Spleen (tissue), 11 donors: ENCODE results near the gene PTPRN2. TPM values are rescaled to one million over a fixed set of nuclear protein-coding genes. Genes with fewer than 3 reads are reported as not detected.
"Not testable (repeated sequence)": the region's sequence is repeated elsewhere in the genome, so short reads cannot be mapped to it uniquely, and the experiment has no call there.

Experiments
- DNase-seq: peaks from one replicate; pipeline ENCODE4 v3.0.0-alpha.2; 2020
- H3K27ac ChIP-seq, 8 donors: fragments of 200-600 bp; sonication (generic) in 7 of 8; 1 replicate in 4 of 8; 2 replicates in 4 of 8; pipeline versions ENCODE4 v1.5.0 to v1.8.0; 2016 to 2021; ENCODE audit warnings: inconsistent platforms in 4 of 8, mild to moderate bottlenecking in 4 of 8, moderate library complexity in 1 of 8
- H3K27me3 ChIP-seq, 7 donors: fragments of 200-600 bp; sonication (generic) in 6 of 7; replicated peaks in 1 of 7; 1 replicate in 4 of 7; 2 replicates in 3 of 7; pipeline versions ENCODE4 v1.5.0 to v1.8.0; 2016 to 2021; ENCODE audit warnings: inconsistent platforms in 3 of 7, mild to moderate bottlenecking in 1 of 7
- H3K36me3 ChIP-seq, 6 donors: fragments of 200-600 bp; sonication (generic) in 5 of 6; 1 replicate in 4 of 6; 2 replicates in 2 of 6; pipeline versions ENCODE4 v1.5.0 to v1.8.0; 2016 to 2021; ENCODE audit warnings: inconsistent platforms in 2 of 6
- H3K4me1 ChIP-seq, 6 donors: fragments of 200-600 bp; sonication (generic) in 5 of 6; 1 replicate in 3 of 6; 2 replicates in 3 of 6; pipeline versions ENCODE4 v1.5.0 to v1.8.0; 2016 to 2021; ENCODE audit warnings: inconsistent platforms in 3 of 6
- H3K4me3 ChIP-seq, 8 donors: fragments of 200-600 bp; sonication (generic) in 7 of 8; 1 replicate in 4 of 8; 2 replicates in 4 of 8; pipeline versions ENCODE4 v1.5.0 to v1.8.0; 2016 to 2021; ENCODE audit warnings: inconsistent platforms in 4 of 8, mild to moderate bottlenecking in 4 of 8, moderate library complexity in 2 of 8
- H3K9me3 ChIP-seq, 8 donors: fragments of 200-600 bp; sonication (generic) in 7 of 8; 1 replicate in 4 of 8; 2 replicates in 4 of 8; pipeline versions ENCODE4 v1.5.0 to v1.8.0; 2016 to 2021; ENCODE audit warnings: inconsistent platforms in 4 of 8
- CTCF ChIP-seq, 11 experiments: fragments of 200-600 bp in 7 of 11; fragments of 450-650 bp in 4 of 11; sonication (generic) in 4 of 11; IDR thresholded peaks in 8 of 11; conservative IDR thresholded peaks in 3 of 11; 1 replicate in 7 of 11; 2 replicates in 4 of 11; pipeline versions ENCODE4 v1.4.0 to v1.8.0; 2016 to 2021; ENCODE audit warnings: antibody characterized with exemption in 11 of 11, inconsistent platforms in 4 of 11, mild to moderate bottlenecking in 1 of 11
- POLR2A ChIP-seq, 3 donors: fragments of 450-650 bp; IDR thresholded peaks; one replicate each; pipeline ENCODE4 v1.5.1; 2017; ENCODE audit warnings: antibody characterized with exemption in 3 of 3, mild to moderate bottlenecking in 1 of 3
- POLR2AphosphoS5 ChIP-seq, 3 donors: sonication (generic); formaldehyde crosslinking; IDR thresholded peaks; one replicate each; pipeline ENCODE4 v1.5.1; 2017; ENCODE audit warnings: antibody characterized with exemption in 3 of 3
- WGBS, 5 donors: extraction: QIAGEN DNeasy Blood & Tissue Kit in 3 of 5; methylation state at CpG; one replicate each; pipeline versions ENCODE4 v1.1.5 to v1.1.7; 2013 to 2018; 5-methylcytosine and 5-hydroxymethylcytosine counted together
- intact Hi-C: fragments of 100-400 bp; cut with DNase I; formaldehyde crosslinking; loops from one replicate; pipeline ENCODE4 v1.15.0; 2023; ENCODE audit warnings: low total_unique reads
- polyA plus RNA-seq, 3 donors: library from polyadenylated mRNA; stranded (reverse); fragments of 200-250 nt; gene quantifications; one replicate each; pipeline ENCODE4 v1.2.1, GENCODE V29; 2013
- total RNA-seq, 7 donors: library from RNA; depleted of rRNA in 3 of 7; stranded (reverse); fragments of >200 nt in 3 of 7; fragmentation: NEBNext Ultra II Directional in 4 of 7; extraction: Animal tissue kit (Norgen Biotek cat#: 25700) in 4 of 7; gene quantifications; one replicate each; pipeline versions ENCODE4 v1.1.0 to v1.2.1, GENCODE V29; 2016 to 2021
- donor health status: healthy with polysubstance abuse.
- donor health status: DM: no; HTN: no; CAD: no; lungs with moderate emphysema.
- donor health status: DM: no; HTN: no; CAD: no.
- donor health status: Bipolar disorder and iron deficiency.
- donor health status: healthy.
- donor health status: DM: no; HTN: no; CAD: no.
- donor health status: DM: yes; HTN: yes; CAD: no.

Gene PTPRN2
- total and polyA plus RNA-seq, 10 donors, result 7.0 to 22.8 (median 16.8) TPM

- H3K9me3 ChIP-seq, result peaks cover 0 to 28% (median 3%) of the 10 kb centered on the region in 8 donors
- no peaks in the 10 kb centered on the region for H3K4me1 ChIP-seq
- H3K36me3 ChIP-seq, result no peaks in the 10 kb centered on the region
- WGBS, 5 donors, result 91 to 97% (median 94%) methylated on average over 16 of the region's 16 CpGs
- intact Hi-C loops, result no loop called here
- DNase-seq, result no peak
- TF ChIP-seq POLR2AphosphoS5 (IDR thresholded peaks at IDR 0.05) (no peak), POLR2A (IDR thresholded peaks at IDR 0.05) (no peak), CTCF (IDR thresholded peaks at IDR 0.05 in 8 of 11, conservative IDR thresholded peaks at IDR 0.05 in 3 of 11) (no peak)
- H3K4me3 ChIP-seq, result no peak overlapping the region
- H3K27ac ChIP-seq, result no peak overlapping the region
- H3K27me3 ChIP-seq, result peaks cover 0 to 8% (median 0%) of the 10 kb centered on the region in 7 donors
Observed at GRCh38 chr7:157937406-157937805, 650.2 kb downstream of the PTPRN2 start.

- Histone ChIP-seq H3K4me1 (no peaks in the 10 kb centered on the region), H3K27me3 (peaks cover 0 to 8% (median 0%) of the 10 kb centered on the region in 7 donors), H3K36me3 (no peaks in the 10 kb centered on the region), H3K9me3 (peaks cover 0 to 31% (median 3%) of the 10 kb centered on the region in 8 donors), H3K4me3 (no peak overlapping the region), H3K27ac (no peak overlapping the region)
- TF ChIP-seq CTCF (IDR thresholded peaks at IDR 0.05 in 8 of 11, conservative IDR thresholded peaks at IDR 0.05 in 3 of 11), result no peak
- TF ChIP-seq POLR2A (IDR thresholded peaks at IDR 0.05), result no peak
- TF ChIP-seq POLR2AphosphoS5 (IDR thresholded peaks at IDR 0.05), result no peak
- no peak for DNase-seq
- WGBS, 5 donors, result 76 to 93% (median 78%) methylated on average over 8 of the region's 8 CpGs
- intact Hi-C loops, result no loop called here
Observed at GRCh38 chr7:157936976-157937375, 650.6 kb downstream of the PTPRN2 start.

- H3K27me3 ChIP-seq, H3K27ac ChIP-seq, intact Hi-C loops, DNase-seq, H3K4me1 ChIP-seq, H3K36me3 ChIP-seq, H3K4me3 ChIP-seq: not testable (repeated sequence)
- WGBS, 5 donors, result 79 to 90% (median 87%) methylated on average over 10 to 11 of the region's 11 CpGs
- H3K9me3 ChIP-seq, result peaks cover 0 to 31% (median 3%) of the 10 kb centered on the region in 8 donors
Observed at GRCh38 chr7:157935721-157936120, 651.9 kb downstream of the PTPRN2 start.

GRCh38 chr7:157933219-157934155 lies 654.1 kb downstream of the PTPRN2 start:
- H3K4me3 ChIP-seq, DNase-seq, H3K36me3 ChIP-seq, H3K4me1 ChIP-seq, intact Hi-C loops, H3K27ac ChIP-seq: not testable (repeated sequence)
- H3K9me3 ChIP-seq, result peaks cover 0 to 31% (median 3%) of the 10 kb centered on the region in 8 donors
- 82 to 92% (median 87%) methylated on average over 6 of the region's 6 CpGs for WGBS, 5 donors
- peaks cover 0 to 19% (median 0%) of the 10 kb centered on the region in 7 donors for H3K27me3 ChIP-seq

- Histone ChIP-seq H3K4me3 (no peak overlapping the region), H3K9me3 (peaks cover 0 to 31% (median 3%) of the 10 kb centered on the region in 8 donors), H3K4me1 (no peaks in the 10 kb centered on the region), H3K36me3 (no peaks in the 10 kb centered on the region), H3K27me3 (peaks cover 0 to 19% (median 0%) of the 10 kb centered on the region in 7 donors), H3K27ac (no peak overlapping the region)
- TF ChIP-seq CTCF (IDR thresholded peaks at IDR 0.05 in 8 of 11, conservative IDR thresholded peaks at IDR 0.05 in 3 of 11) (no peak), POLR2A (IDR thresholded peaks at IDR 0.05) (no peak), POLR2AphosphoS5 (IDR thresholded peaks at IDR 0.05) (no peak)
- no peak for DNase-seq
- WGBS, 5 donors, result 69 to 91% (median 81%) methylated on average over 5 of the region's 5 CpGs
- intact Hi-C loops, result no loop called here
Observed at GRCh38 chr7:157932498-157933218, 655.0 kb downstream of the PTPRN2 start.
